ENCODE measurements around the gene RPAP2. TPM values are rescaled to one million over a fixed set of nuclear protein-coding genes. Genes with fewer than 3 reads are reported as not detected.

Gene RPAP2
- total RNA-seq, 1 experiment from 2014 or later: 28.1 TPM

DNA sequence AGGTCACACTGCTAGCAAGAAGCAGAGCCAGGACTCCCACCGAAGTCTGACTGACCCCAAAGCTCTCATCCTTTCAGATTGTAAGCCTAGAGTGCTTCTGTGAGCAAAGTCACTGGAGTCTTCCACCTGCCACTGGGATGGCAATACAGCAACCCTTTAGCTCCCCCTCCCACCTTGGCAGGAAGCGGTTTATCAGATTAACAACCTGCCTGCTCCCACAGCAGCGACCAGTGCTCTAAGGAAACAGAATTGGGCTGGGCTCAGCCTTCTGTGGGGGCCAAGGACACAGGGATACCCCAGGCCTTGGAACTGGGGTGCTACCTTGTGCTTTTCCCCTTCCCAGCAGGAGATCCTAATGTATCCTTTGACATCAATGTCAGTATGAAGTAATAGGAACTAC, 111.8 kb downstream of the RPAP2 start:
- no peak overlapping the region for H2AFZ ChIP-seq (ENCODE audit: low read depth, low read length, poor library complexity, severe bottlenecking)
- no peak overlapping the region for H3K9ac ChIP-seq (ENCODE audit: low read length)
- no peaks in the 10 kb centered on the region for H3K9me3 ChIP-seq (ENCODE audit: control insufficient read depth in 1 of 2, insufficient read depth in 1 of 2, low read depth in 1 of 2, low read length in 2 of 2)
- H3K9me2 ChIP-seq (ENCODE audit: insufficient read depth): no peaks in the 10 kb centered on the region
- H3K4me3 ChIP-seq (replicated peaks in 1 of 2; ENCODE audit: low read depth in 1 of 2, low read length in 2 of 2): no peak overlapping the region
- POLR2A ChIA-PET: no interaction called here
- DNase-seq (ENCODE audit: low read depth, low spot score) (no peak), ATAC-seq (no peak)
- no peaks in the 10 kb centered on the region for H3K36me3 ChIP-seq (ENCODE audit: control insufficient read depth in 1 of 2, insufficient read depth in 2 of 2, low read length in 2 of 2)
- no peaks in the 10 kb centered on the region for H3K27me3 ChIP-seq (ENCODE audit: insufficient read depth, low read length)
- RAD21 ChIA-PET (ENCODE audit: low non-redundant PET in 1 of 2, low total read pairs in 2 of 2, uncharacterized antibody in 2 of 2, unreplicated experiment in 2 of 2): no interaction called here
- intact Hi-C loops (cut with micrococcal nuclease): no loop called here
- no peak overlapping the region for H3K27ac ChIP-seq (ENCODE audit: low read depth, low read length)
- TF ChIP-seq ZFX (IDR thresholded peaks at IDR 0.05) (no peak), EGR1 (IDR thresholded peaks at IDR 0.05; ENCODE audit: low read depth) (no peak), EZH2 (IDR thresholded peaks at IDR 0.05) (no peak), EZH2phosphoT487 (IDR thresholded peaks at IDR 0.05; ENCODE audit: borderline replicate concordance) (no peak), POLR2A (IDR thresholded peaks at IDR 0.05; ENCODE audit: borderline replicate concordance, extremely low read depth, insufficient read depth, insufficient read length) (no peak), YY1 (IDR thresholded peaks at IDR 0.05; ENCODE audit: extremely low read depth, insufficient replicate concordance, low read depth, low read length) (no peak), POLR2AphosphoS5 (IDR thresholded peaks at IDR 0.05; ENCODE audit: low read depth, low read length) (no peak), CEBPB (IDR thresholded peaks at IDR 0.05; ENCODE audit: low read depth) (no peak), CBX3 (IDR thresholded peaks at IDR 0.05; ENCODE audit: low read depth) (no peak), SIN3A (IDR thresholded peaks at IDR 0.05; ENCODE audit: low read depth) (no peak), FOSL1 (IDR thresholded peaks at IDR 0.05; ENCODE audit: low read depth) (no peak)
- TF ChIP-seq, protein P1, sequence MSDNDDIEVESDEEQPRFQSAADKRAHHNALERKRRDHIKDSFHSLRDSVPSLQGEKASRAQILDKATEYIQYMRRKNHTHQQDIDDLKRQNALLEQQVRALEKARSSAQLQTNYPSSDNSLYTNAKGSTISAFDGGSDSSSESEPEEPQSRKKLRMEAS (IDR thresholded peaks at IDR 0.05): no peak
- TF ChIP-seq, protein P2, sequence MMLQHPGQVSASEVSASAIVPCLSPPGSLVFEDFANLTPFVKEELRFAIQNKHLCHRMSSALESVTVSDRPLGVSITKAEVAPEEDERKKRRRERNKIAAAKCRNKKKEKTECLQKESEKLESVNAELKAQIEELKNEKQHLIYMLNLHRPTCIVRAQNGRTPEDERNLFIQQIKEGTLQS (IDR thresholded peaks at IDR 0.05): no peak
- TF ChIP-seq, protein P3, sequence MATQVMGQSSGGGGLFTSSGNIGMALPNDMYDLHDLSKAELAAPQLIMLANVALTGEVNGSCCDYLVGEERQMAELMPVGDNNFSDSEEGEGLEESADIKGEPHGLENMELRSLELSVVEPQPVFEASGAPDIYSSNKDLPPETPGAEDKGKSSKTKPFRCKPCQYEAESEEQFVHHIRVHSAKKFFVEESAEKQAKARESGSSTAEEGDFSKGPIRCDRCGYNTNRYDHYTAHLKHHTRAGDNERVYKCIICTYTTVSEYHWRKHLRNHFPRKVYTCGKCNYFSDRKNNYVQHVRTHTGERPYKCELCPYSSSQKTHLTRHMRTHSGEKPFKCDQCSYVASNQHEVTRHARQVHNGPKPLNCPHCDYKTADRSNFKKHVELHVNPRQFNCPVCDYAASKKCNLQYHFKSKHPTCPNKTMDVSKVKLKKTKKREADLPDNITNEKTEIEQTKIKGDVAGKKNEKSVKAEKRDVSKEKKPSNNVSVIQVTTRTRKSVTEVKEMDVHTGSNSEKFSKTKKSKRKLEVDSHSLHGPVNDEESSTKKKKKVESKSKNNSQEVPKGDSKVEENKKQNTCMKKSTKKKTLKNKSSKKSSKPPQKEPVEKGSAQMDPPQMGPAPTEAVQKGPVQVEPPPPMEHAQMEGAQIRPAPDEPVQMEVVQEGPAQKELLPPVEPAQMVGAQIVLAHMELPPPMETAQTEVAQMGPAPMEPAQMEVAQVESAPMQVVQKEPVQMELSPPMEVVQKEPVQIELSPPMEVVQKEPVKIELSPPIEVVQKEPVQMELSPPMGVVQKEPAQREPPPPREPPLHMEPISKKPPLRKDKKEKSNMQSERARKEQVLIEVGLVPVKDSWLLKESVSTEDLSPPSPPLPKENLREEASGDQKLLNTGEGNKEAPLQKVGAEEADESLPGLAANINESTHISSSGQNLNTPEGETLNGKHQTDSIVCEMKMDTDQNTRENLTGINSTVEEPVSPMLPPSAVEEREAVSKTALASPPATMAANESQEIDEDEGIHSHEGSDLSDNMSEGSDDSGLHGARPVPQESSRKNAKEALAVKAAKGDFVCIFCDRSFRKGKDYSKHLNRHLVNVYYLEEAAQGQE (IDR thresholded peaks at IDR 0.05; ENCODE audit: low read depth): no peak
- no peak overlapping the region for H3K4me2 ChIP-seq (ENCODE audit: low read length)
- no peaks in the 10 kb centered on the region for H3K79me2 ChIP-seq (ENCODE audit: insufficient read depth, low read length)
- BruUV-seq (replicated peaks): no TSS peak
- CTCF ChIA-PET: no interaction called here
- no peaks in the 10 kb centered on the region for H3K4me1 ChIP-seq (ENCODE audit: control insufficient read depth in 1 of 2, insufficient read depth in 2 of 2, low read length in 2 of 2)
- no peaks in the 10 kb centered on the region for H4K20me1 ChIP-seq (ENCODE audit: insufficient read depth)
